Mesothelial cell of epicardium (in vitro differentiated cells): Measurements from ENCODE around the gene STXBP5. TPM values are rescaled to one million over a fixed set of nuclear protein-coding genes. Genes with fewer than 3 reads are reported as not detected.

ENCODE experiments used
- DNase-seq, 2 experiments: peaks; one replicate each; pipeline ENCODE4 v3.0.0; 2021; ENCODE audit warnings: low spot score in 2 of 2; ENCODE audit not compliant: unreplicated experiment in 2 of 2
- H3K27ac Mint-ChIP-seq: 2 replicates; pipeline ENCODE4 v1.8.0; 2021; ENCODE audit warnings: mixed read lengths
- H3K27me3 Mint-ChIP-seq: 2 replicates; pipeline ENCODE4 v1.8.0; 2021; ENCODE audit warnings: low read depth, mixed read lengths
- H3K36me3 Mint-ChIP-seq: 2 replicates; pipeline ENCODE4 v1.8.0; 2021; ENCODE audit warnings: mixed read lengths
- H3K4me1 Mint-ChIP-seq: 2 replicates; pipeline ENCODE4 v1.8.0; 2021; ENCODE audit warnings: mixed read lengths
- H3K4me3 Mint-ChIP-seq: 2 replicates; pipeline ENCODE4 v1.8.0; 2021; ENCODE audit warnings: mild to moderate bottlenecking, moderate library complexity, mixed read lengths
- H3K9me3 Mint-ChIP-seq: 2 replicates; pipeline ENCODE4 v1.8.0; 2021; ENCODE audit warnings: mixed read lengths
- total RNA-seq: library from RNA; stranded (reverse); gene quantifications from 3 replicates; pipeline ENCODE4 v1.2.1, GENCODE V29; 2021
- TF ChIP-seq, protein P1 (sequence below): fragments of 200-600 bp; sonication (generic); IDR thresholded peaks from one replicate; pipeline ENCODE4 v1.5.0; 2021; ENCODE audit warnings: antibody characterized with exemption; ENCODE audit not compliant: unreplicated experiment

The STXBP5 gene
- total RNA-seq, 1 donor from 2014 or later = 22.0 TPM

DNA sequence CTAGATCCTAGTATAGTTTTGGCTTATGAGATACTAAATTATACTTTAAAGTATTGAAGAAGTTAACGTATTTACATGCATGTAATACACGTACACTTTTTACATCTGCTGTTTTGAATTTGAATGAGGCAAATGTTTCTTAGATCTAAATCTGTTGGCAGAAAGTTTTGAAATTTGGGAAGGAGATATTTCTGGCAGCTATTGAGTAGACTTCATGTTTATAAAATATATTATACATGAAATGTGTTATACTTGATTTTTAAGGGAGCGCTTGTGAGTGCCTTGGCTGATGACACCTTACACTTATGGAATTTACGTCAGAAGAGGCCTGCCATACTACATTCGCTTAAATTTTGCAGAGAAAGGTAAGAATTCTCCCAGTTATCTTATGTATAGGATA, 34.7 kb downstream of the STXBP5 start:
- TF ChIP-seq, protein P1, sequence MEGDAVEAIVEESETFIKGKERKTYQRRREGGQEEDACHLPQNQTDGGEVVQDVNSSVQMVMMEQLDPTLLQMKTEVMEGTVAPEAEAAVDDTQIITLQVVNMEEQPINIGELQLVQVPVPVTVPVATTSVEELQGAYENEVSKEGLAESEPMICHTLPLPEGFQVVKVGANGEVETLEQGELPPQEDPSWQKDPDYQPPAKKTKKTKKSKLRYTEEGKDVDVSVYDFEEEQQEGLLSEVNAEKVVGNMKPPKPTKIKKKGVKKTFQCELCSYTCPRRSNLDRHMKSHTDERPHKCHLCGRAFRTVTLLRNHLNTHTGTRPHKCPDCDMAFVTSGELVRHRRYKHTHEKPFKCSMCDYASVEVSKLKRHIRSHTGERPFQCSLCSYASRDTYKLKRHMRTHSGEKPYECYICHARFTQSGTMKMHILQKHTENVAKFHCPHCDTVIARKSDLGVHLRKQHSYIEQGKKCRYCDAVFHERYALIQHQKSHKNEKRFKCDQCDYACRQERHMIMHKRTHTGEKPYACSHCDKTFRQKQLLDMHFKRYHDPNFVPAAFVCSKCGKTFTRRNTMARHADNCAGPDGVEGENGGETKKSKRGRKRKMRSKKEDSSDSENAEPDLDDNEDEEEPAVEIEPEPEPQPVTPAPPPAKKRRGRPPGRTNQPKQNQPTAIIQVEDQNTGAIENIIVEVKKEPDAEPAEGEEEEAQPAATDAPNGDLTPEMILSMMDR = no peak
- Mint-ChIP-seq H3K4me3 (no peak overlapping the region), H3K9me3 (peaks cover 8% of the 10 kb centered on the region), H3K27me3 (no peaks in the 10 kb centered on the region), H3K4me1 (peaks cover 16% of the 10 kb centered on the region), H3K36me3 (peaks cover 27% of the 10 kb centered on the region), H3K27ac (no peak overlapping the region)
- DNase-seq = no peak

GRCh38 chr6:147244832-147245231, 40.6 kb downstream of the STXBP5 start:
- Mint-ChIP-seq H3K9me3 (peaks cover 3% of the 10 kb centered on the region), H3K36me3 (peaks cover 16% of the 10 kb centered on the region), H3K27me3 (no peaks in the 10 kb centered on the region), H3K27ac (no peak overlapping the region), H3K4me3 (no peak overlapping the region), H3K4me1 (no peaks in the 10 kb centered on the region)
- TF ChIP-seq, protein P1 = no peak
- DNase-seq = no peak

GRCh38 chr6:147245693-147246092, 41.5 kb downstream of the STXBP5 start:
- Mint-ChIP-seq H3K4me1 (no peaks in the 10 kb centered on the region), H3K27me3 (no peaks in the 10 kb centered on the region), H3K27ac (no peak overlapping the region), H3K9me3 (peaks cover 3% of the 10 kb centered on the region), H3K4me3 (no peak overlapping the region), H3K36me3 (peaks cover 19% of the 10 kb centered on the region)
- TF ChIP-seq, protein P1 = no peak
- no peak for DNase-seq

- H3K27ac Mint-ChIP-seq = no peak overlapping the region
- no peaks in the 10 kb centered on the region for H3K4me1 Mint-ChIP-seq
- H3K9me3 Mint-ChIP-seq = peaks cover 10% of the 10 kb centered on the region
- TF ChIP-seq, protein P1 = no peak
- no peaks in the 10 kb centered on the region for H3K27me3 Mint-ChIP-seq
- no peak overlapping the region for H3K4me3 Mint-ChIP-seq
- H3K36me3 Mint-ChIP-seq = peaks cover 31% of the 10 kb centered on the region
- DNase-seq = no peak
These were observed 42.8 kb downstream of the STXBP5 start for GRCh38 chr6:147246853-147247635.

DNA sequence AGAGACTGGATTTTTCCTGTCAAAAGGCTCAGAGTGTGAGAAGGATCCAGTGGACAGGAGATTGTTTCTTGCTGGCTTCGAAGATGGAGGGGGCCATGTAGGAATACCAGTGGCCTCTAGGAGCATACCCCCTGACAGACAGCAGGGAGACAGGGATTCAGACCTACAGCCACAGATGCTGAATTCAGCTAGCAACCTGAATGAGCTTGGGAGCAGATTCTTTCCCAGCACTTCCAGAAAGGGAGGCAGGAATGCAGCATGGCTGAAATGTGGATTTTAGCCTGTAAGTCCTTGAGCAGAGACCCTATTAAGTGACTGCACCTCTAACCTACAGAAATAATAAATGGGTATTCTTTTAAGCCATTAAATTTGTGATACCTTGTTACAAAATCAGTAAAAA, 44.6 kb downstream of the STXBP5 start:
- no peak overlapping the region for H3K27ac Mint-ChIP-seq
- no peak for DNase-seq
- H3K36me3 Mint-ChIP-seq = peaks cover 46% of the 10 kb centered on the region
- H3K4me3 Mint-ChIP-seq = no peak overlapping the region
- TF ChIP-seq, protein P1 = no peak
- peaks cover 26% of the 10 kb centered on the region for H3K9me3 Mint-ChIP-seq
- no peaks in the 10 kb centered on the region for H3K27me3 Mint-ChIP-seq
- no peaks in the 10 kb centered on the region for H3K4me1 Mint-ChIP-seq
